Measurements from ENCODE around the gene DACH1.

The DACH1 gene

DNA sequence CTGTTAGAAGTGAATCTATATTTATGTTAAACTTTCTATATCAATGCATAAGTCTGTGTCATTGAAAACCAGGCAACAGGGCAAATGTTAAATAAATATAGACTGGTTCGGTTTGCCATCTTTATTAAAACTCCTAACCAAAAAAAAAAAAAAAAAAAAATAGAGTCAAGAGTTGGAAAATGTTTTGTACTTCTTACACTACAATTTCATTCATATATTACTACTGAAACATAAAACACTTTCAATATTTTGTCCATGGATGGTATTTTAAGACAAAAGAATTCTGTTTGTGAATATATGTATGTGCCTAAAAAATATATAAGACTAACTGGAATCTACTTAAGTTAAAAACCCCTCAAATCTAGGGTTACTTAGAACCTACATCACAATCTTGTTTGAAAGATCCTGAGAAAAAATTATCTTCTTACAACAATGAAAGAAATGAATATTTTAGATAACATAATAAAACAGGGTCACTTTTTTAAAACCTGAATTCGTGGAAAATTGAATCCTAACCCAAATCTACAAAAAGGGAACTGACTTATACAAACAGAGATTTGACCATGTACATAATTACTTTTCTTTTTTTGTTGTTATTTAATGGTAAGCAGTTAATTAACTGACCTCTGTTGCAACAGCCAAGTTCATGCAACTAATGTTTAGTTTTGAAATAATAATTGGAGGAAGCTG, 5.1 kb downstream of the DACH1 start:
- TF ChIP-seq, protein P1, sequence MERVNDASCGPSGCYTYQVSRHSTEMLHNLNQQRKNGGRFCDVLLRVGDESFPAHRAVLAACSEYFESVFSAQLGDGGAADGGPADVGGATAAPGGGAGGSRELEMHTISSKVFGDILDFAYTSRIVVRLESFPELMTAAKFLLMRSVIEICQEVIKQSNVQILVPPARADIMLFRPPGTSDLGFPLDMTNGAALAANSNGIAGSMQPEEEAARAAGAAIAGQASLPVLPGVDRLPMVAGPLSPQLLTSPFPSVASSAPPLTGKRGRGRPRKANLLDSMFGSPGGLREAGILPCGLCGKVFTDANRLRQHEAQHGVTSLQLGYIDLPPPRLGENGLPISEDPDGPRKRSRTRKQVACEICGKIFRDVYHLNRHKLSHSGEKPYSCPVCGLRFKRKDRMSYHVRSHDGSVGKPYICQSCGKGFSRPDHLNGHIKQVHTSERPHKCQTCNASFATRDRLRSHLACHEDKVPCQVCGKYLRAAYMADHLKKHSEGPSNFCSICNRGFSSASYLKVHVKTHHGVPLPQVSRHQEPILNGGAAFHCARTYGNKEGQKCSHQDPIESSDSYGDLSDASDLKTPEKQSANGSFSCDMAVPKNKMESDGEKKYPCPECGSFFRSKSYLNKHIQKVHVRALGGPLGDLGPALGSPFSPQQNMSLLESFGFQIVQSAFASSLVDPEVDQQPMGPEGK (CRISPR knock-in tag; IDR thresholded peaks at IDR 0.05; ENCODE audit: borderline replicate concordance), result no peak
- TF ChIP-seq OSR1 (CRISPR knock-in tag; IDR thresholded peaks at IDR 0.05), result no peak
- no peak for TF ChIP-seq TOX (CRISPR knock-in tag; IDR thresholded peaks at IDR 0.05; ENCODE audit: borderline replicate concordance)
- no peak for TF ChIP-seq CSDC2 (CRISPR knock-in tag; IDR thresholded peaks at IDR 0.05)
- TF ChIP-seq TCF4 (CRISPR knock-in tag; IDR thresholded peaks at IDR 0.05; ENCODE audit: borderline replicate concordance), result no peak
- no peak for TF ChIP-seq ZNF565 (CRISPR knock-in tag; conservative IDR thresholded peaks at IDR 0.05; ENCODE audit: low read depth)
- TF ChIP-seq, protein P2, sequence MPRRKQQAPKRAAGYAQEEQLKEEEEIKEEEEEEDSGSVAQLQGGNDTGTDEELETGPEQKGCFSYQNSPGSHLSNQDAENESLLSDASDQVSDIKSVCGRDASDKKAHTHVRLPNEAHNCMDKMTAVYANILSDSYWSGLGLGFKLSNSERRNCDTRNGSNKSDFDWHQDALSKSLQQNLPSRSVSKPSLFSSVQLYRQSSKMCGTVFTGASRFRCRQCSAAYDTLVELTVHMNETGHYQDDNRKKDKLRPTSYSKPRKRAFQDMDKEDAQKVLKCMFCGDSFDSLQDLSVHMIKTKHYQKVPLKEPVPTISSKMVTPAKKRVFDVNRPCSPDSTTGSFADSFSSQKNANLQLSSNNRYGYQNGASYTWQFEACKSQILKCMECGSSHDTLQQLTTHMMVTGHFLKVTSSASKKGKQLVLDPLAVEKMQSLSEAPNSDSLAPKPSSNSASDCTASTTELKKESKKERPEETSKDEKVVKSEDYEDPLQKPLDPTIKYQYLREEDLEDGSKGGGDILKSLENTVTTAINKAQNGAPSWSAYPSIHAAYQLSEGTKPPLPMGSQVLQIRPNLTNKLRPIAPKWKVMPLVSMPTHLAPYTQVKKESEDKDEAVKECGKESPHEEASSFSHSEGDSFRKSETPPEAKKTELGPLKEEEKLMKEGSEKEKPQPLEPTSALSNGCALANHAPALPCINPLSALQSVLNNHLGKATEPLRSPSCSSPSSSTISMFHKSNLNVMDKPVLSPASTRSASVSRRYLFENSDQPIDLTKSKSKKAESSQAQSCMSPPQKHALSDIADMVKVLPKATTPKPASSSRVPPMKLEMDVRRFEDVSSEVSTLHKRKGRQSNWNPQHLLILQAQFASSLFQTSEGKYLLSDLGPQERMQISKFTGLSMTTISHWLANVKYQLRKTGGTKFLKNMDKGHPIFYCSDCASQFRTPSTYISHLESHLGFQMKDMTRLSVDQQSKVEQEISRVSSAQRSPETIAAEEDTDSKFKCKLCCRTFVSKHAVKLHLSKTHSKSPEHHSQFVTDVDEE (CRISPR knock-in tag; IDR thresholded peaks at IDR 0.05), result no peak
- no peak for TF ChIP-seq ZC3H10 (CRISPR knock-in tag; IDR thresholded peaks at IDR 0.05)
- TF ChIP-seq ISL1 (CRISPR knock-in tag; IDR thresholded peaks at IDR 0.05), result no peak
- TF ChIP-seq, protein P3, sequence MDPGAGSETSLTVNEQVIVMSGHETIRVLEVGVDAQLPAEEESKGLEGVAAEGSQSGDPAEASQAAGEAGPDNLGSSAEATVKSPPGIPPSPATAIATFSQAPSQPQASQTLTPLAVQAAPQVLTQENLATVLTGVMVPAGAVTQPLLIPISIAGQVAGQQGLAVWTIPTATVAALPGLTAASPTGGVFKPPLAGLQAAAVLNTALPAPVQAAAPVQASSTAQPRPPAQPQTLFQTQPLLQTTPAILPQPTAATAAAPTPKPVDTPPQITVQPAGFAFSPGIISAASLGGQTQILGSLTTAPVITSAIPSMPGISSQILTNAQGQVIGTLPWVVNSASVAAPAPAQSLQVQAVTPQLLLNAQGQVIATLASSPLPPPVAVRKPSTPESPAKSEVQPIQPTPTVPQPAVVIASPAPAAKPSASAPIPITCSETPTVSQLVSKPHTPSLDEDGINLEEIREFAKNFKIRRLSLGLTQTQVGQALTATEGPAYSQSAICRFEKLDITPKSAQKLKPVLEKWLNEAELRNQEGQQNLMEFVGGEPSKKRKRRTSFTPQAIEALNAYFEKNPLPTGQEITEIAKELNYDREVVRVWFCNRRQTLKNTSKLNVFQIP (CRISPR knock-in tag; IDR thresholded peaks at IDR 0.05; ENCODE audit: borderline replicate concordance, low read depth), result no peak
- TF ChIP-seq GLIS3 (CRISPR knock-in tag; IDR thresholded peaks at IDR 0.05), result no peak
- no peak for TF ChIP-seq RARB (CRISPR knock-in tag; IDR thresholded peaks at IDR 0.05)
- no peak for TF ChIP-seq PPARA (CRISPR knock-in tag; IDR thresholded peaks at IDR 0.05; ENCODE audit: borderline replicate concordance)
- no peak for TF ChIP-seq ZFP30 (CRISPR knock-in tag; IDR thresholded peaks at IDR 0.05)
- TF ChIP-seq ARNTL (CRISPR knock-in tag; IDR thresholded peaks at IDR 0.05; ENCODE audit: borderline replicate concordance, low read depth), result no peak
- TF ChIP-seq, protein P4, sequence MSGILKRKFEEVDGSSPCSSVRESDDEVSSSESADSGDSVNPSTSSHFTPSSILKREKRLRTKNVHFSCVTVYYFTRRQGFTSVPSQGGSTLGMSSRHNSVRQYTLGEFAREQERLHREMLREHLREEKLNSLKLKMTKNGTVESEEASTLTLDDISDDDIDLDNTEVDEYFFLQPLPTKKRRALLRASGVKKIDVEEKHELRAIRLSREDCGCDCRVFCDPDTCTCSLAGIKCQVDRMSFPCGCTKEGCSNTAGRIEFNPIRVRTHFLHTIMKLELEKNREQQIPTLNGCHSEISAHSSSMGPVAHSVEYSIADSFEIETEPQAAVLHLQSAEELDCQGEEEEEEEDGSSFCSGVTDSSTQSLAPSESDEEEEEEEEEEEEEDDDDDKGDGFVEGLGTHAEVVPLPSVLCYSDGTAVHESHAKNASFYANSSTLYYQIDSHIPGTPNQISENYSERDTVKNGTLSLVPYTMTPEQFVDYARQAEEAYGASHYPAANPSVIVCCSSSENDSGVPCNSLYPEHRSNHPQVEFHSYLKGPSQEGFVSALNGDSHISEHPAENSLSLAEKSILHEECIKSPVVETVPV (CRISPR knock-in tag; IDR thresholded peaks at IDR 0.05), result no peak
- TF ChIP-seq SNAI2 (CRISPR knock-in tag; IDR thresholded peaks at IDR 0.05), result no peak
- ATAC-seq, result no peak

DNA sequence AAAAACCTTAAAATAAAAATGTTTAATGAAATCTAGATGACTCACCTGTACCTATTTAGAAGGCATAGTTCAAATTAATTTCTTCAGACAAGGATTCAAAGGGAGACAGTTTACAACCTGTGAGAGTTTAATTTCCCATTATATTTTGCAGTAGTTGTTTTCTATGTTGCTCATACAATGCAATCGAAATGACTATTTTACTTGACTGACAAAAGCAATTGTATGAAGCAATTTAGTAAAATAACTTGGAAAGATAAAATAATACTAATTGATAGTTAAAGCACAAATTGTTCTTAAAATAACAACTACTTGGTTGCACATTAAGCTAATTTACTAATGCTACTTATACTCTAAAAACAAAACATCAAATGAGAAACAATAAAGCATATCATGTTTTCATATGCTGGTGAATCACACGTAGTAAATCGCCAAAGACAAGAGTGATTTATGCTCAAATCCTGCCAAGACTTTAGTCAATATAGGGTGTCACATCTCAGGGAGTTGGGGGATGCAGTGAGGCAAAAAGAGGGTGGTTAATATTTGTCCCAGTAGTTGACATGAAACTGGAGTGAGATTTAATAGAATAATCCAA, 6.4 kb downstream of the DACH1 start:
- no peak for ATAC-seq
- no peak for TF ChIP-seq SNAI2 (CRISPR knock-in tag; IDR thresholded peaks at IDR 0.05)
- TF ChIP-seq, protein P3 (CRISPR knock-in tag; IDR thresholded peaks at IDR 0.05; ENCODE audit: borderline replicate concordance, low read depth), result no peak
- TF ChIP-seq ZFP30 (CRISPR knock-in tag; IDR thresholded peaks at IDR 0.05), result no peak
- TF ChIP-seq ZNF70 (CRISPR knock-in tag; IDR thresholded peaks at IDR 0.05), result no peak
- TF ChIP-seq OSR1 (CRISPR knock-in tag; IDR thresholded peaks at IDR 0.05), result no peak
- TF ChIP-seq ESRRG (CRISPR knock-in tag; IDR thresholded peaks at IDR 0.05), result no peak
- no peak for TF ChIP-seq ARNTL (CRISPR knock-in tag; IDR thresholded peaks at IDR 0.05; ENCODE audit: borderline replicate concordance, low read depth)
- no peak for TF ChIP-seq CSDC2 (CRISPR knock-in tag; IDR thresholded peaks at IDR 0.05)
- TF ChIP-seq, protein P1 (CRISPR knock-in tag; IDR thresholded peaks at IDR 0.05; ENCODE audit: borderline replicate concordance), result no peak
- no peak for TF ChIP-seq BACH2 (CRISPR knock-in tag; IDR thresholded peaks at IDR 0.05; ENCODE audit: borderline replicate concordance)
- no peak for TF ChIP-seq RARB (CRISPR knock-in tag; IDR thresholded peaks at IDR 0.05)
- TF ChIP-seq, protein P5, sequence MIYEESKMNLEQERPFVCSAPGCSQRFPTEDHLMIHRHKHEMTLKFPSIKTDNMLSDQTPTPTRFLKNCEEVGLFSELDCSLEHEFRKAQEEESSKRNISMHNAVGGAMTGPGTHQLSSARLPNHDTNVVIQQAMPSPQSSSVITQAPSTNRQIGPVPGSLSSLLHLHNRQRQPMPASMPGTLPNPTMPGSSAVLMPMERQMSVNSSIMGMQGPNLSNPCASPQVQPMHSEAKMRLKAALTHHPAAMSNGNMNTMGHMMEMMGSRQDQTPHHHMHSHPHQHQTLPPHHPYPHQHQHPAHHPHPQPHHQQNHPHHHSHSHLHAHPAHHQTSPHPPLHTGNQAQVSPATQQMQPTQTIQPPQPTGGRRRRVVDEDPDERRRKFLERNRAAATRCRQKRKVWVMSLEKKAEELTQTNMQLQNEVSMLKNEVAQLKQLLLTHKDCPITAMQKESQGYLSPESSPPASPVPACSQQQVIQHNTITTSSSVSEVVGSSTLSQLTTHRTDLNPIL (CRISPR knock-in tag; IDR thresholded peaks at IDR 0.05; ENCODE audit: low read depth), result no peak

All from SK-N-SH treated with all-trans-retinoic acid at 6 μM for 48 hours (cell line).